Adrenal gland (tissue), 5 donors: Measurements from ENCODE around the gene PHB1.

Experiments
- POLR2A ChIP-seq, 2 donors: fragments of 450-650 bp; IDR thresholded peaks; one replicate each; pipeline ENCODE4 v1.6.1; 2017; ENCODE audit warnings: antibody characterized with exemption in 2 of 2, mild to moderate bottlenecking in 2 of 2, moderate library complexity in 1 of 2
- TF ChIP-seq, protein P1 (sequence below), 6 experiments: fragments of 450-650 bp in 4 of 6; fragments of 200-600 bp in 2 of 6; sonication (generic) in 1 of 6; IDR thresholded peaks; 1 replicate in 5 of 6; 2 replicates in 1 of 6; pipeline versions ENCODE4 v1.5.1 to v1.8.0; 2016 to 2021; ENCODE audit warnings: antibody characterized with exemption in 6 of 6, mild to moderate bottlenecking in 2 of 6, moderate library complexity in 1 of 6
- donor health status: DM: no; HTN: no; CAD: no.

DNA sequence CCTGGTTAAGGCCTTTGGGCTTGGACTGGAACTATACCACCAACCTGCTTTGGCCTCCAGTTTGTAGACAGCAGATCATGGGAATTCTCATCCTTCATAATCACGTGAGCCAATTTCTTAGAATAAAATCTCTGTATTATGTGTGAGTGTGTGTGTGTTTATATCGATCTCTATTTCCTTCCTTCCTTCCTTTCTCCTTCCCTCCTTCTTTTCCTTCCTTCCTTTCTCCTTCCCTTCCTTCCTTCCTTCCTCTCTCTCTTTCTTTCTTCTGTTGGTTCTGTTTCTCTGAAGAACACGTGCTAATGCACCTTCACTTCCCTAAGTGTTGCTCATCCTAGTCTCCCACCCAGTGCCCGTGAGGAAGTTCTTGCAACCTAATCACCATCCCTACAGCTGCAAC is 35.5 kb upstream of the PHB1 start:
- TF ChIP-seq, protein P1, sequence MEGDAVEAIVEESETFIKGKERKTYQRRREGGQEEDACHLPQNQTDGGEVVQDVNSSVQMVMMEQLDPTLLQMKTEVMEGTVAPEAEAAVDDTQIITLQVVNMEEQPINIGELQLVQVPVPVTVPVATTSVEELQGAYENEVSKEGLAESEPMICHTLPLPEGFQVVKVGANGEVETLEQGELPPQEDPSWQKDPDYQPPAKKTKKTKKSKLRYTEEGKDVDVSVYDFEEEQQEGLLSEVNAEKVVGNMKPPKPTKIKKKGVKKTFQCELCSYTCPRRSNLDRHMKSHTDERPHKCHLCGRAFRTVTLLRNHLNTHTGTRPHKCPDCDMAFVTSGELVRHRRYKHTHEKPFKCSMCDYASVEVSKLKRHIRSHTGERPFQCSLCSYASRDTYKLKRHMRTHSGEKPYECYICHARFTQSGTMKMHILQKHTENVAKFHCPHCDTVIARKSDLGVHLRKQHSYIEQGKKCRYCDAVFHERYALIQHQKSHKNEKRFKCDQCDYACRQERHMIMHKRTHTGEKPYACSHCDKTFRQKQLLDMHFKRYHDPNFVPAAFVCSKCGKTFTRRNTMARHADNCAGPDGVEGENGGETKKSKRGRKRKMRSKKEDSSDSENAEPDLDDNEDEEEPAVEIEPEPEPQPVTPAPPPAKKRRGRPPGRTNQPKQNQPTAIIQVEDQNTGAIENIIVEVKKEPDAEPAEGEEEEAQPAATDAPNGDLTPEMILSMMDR (IDR thresholded peaks at IDR 0.05) = no peak
- no peak for TF ChIP-seq POLR2A (IDR thresholded peaks at IDR 0.05)
